ENCODE data around the gene NR6A1. TPM values are rescaled to one million over a fixed set of nuclear protein-coding genes. Genes with fewer than 3 reads are reported as not detected.
"Not testable (repeated sequence)": the region's sequence is repeated elsewhere in the genome, so short reads cannot be mapped to it uniquely, and the experiment has no call there.

The NR6A1 gene
- total RNA-seq, 1 donor from 2014 or later: 6.0 TPM

DNA sequence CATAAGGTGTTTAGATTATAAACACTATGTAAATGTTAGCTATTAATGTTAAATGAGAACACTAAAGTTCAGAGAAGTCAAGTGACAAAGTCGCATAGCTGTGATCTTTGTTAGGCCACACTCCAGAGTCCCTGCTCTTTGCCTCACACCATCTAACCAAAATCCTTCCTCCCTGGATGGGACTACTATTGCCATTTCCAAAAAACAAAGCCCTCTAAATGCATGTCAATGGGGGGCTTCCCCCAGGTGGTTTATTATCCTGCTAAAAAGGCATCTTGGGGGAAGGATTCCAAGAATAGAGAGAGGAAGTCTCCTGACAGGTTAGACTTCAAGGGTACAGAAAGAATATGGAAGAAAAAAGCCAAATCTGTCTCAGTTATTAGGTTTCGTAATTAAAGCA is 10.4 kb downstream of the NR6A1 start:
- DNase-seq (ENCODE audit: low read depth): no peak

DNA sequence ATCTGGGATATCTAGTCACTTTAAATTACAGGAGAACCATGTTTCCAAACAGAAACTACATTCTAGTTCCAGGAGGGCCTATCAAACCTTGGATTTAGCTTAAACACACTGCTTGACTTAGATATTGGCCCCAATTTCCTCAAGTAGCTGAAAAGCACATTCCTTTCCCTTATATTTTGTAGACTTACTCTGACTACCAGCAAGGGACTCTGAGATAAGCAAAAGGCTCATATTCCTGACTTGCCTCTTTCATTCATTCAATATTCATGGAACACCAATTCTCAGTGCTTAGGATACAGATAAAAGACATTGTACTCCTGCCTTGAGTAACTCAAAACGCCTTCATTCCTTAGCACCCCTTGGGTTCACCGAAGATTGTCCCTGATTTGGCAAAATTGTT is 11.8 kb downstream of the NR6A1 start:
- no peak for DNase-seq (ENCODE audit: low read depth)

DNA sequence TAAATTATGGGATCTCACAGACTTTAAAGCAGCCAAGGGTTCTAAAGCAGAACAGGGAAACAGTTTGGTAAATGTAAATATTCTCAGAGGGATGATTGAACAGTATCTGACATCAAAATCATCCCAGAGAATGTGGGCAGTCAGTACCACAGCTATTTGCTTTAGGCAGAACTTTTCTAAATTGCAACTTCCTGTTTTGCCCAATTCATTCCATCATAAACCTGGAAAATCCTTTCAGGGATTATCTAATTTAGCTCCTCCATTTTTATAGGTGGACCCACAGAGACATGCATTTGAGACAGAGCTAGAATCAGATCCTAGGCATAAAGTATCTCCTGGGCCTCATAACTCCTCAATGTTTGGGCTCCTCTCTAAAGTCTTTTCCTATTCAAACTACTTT is 12.4 kb downstream of the NR6A1 start:
- DNase-seq (ENCODE audit: low read depth): no peak

DNA sequence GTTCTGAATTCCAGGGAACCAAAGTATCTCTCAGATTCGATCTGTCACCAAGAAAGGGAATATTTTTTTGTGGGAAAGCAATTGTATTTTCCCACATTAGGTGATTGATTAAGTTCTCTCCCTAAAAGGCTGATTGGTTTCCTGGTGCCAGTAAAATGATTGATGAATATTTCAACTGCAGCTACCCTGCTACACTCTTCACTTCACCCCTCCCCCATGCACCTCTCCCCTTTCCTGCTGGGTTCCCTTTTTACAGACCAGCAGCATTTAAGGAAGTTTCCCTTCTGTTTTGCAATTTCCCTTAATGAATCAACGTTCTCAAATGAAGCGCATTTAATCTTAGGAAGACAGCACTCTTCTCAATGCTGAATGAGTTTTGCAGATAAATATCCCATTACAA is 13.1 kb downstream of the NR6A1 start:
- no peak for DNase-seq (ENCODE audit: low read depth)

DNA sequence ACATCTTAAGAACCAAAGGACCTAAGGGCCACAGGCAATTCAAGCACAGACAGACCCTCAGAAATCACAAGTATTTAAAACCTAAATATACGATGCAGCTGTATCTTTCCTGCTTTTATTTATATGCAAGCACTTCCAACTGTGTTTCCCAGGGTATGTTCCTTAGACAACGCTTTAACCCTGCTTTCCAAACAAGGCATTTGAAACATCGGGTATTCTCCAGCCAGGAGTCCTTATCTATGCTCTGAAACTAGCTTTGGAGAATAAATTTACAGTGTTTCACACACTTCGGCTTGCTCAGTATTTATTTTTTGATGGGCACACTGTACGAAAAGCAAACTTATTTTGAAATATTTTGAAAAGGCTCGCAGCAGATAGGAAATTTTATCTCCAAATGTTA is 13.5 kb downstream of the NR6A1 start:
- DNase-seq (ENCODE audit: low read depth): no peak

DNA sequence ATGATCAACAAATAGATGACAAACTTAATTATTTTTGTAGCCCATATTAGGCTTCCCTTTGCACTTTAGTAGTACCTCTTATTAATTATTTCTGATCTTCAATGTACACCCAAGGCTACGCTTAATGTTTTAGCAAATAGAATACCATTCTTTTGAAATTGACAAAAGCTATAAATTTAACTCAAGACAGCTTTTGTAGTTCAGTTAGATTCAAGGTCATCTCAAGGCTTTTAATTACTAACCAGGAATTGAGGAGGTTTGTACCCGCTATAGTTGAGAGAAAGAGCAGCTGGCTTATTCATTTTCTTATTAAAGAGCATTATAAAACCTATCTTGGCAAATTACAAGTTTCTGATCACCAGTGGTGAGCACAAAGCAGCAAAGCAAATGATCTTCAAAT is 15.1 kb downstream of the NR6A1 start:
- DNase-seq (ENCODE audit: low read depth): no peak

DNA sequence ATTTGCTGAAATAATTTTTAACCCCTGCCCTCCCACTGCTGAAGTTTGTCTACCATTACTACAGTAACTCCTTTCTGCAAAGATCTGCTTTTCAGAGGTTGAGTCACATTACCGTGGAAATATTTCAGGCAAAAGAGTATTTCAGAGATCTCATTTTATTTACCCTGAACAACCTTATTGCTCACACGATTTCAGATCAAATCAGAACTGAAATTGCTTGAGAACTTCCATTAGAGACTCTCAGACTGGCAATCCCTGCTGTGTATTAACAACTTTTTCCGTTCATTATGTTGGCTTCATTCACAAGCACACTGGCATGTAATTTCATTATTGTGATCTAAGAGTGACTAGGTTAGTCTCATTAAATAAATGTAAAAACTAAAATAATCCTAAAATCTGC is 16.1 kb downstream of the NR6A1 start:
- DNase-seq (ENCODE audit: low read depth): no peak

DNA sequence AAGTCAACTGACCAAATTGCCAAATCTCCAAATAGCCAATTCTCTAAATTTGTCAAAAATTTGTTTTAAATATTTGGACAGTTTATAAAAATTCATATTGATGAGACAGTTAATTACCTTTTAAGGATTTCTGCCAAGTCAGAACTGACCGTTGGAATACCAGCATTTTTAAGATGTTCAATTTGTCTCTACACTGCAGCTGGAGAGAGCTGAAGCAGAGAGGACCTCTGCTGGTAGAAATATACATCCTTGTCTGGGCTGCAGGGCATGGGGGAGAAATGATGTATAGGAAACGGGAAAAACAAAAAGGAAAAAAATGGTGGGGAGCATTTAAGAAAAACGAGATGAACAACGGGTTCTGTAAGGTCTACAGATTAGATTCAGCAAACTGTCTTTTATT is 16.8 kb downstream of the NR6A1 start:
- no peak for DNase-seq (ENCODE audit: low read depth)

DNA sequence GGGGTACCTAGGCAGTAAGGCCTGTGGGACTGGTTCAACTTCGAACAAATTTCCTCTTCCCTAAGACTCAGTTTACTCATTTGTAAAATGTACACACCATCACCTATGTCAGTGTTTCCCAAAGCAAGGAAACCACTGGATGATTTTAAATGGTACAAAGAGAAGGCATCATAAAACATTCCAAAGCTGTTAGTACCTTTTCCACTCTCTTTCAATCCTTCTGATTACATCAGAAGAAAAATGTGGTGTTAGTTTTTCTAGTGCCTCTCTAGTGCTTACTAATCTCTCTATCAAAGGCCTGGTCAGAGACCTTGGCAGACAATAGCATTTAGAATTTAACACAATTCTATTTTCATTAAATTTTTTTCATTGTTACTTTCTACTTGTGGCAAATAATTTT is 18.1 kb downstream of the NR6A1 start:
- DNase-seq (ENCODE audit: low read depth): peak; percentile 73

DNA sequence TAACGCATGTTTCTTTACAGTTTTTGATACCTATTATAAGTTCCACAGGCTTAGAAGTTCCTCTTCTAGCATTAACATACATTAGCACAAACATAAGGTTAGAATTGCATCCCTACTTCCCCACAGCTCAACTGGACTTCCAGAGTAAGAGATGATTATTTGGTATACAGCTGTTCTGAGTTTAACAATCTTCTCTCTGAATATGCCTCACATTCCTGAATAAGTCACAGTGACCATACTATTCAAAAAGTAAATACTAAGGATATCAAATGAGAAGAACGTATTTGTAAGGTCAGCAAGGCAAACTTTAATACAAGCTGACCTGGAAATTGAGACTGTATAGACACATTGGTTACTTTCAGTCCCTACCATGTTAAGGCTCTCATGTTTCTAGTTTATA is 21.3 kb downstream of the NR6A1 start:
- no peak for DNase-seq (ENCODE audit: low read depth)

DNA sequence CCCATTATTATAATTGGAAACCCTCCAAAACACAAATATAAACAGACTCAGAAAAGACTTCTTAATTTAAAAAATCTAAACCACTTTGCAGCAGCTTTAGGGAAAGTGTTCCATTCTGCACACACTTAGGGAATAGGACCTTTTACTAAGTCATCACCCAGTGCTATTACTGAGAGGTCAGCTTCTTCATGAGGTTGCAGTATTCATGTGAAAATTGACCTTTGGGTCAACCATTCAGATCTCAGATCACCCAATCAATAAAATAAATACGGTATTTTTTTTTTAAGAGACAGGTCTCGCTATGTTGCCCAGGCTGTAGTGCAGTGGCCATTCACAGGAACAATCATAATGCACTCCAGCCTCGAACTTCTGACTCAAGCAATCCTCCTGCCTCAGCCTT is 21.8 kb downstream of the NR6A1 start:
- DNase-seq (ENCODE audit: low read depth): no peak

DNA sequence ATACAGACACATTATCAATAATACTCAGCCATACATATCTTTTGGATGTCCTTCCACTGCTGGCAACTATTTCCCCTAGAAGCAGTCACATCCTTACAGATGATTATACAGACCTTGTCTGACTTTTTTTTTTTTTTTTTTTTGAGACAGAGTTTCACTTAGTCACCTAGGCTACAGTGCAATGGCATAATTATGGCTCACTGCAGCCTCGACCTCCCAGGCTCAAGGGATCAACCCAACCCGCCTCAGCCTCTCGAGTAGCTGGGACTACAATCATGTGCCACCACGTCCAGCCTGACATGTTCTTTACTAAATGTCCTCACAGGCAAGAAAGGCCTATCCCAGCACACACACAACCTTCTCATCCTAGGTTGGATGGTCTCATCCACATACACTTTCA is 24.0 kb downstream of the NR6A1 start:
- DNase-seq (ENCODE audit: low read depth): no peak

DNA sequence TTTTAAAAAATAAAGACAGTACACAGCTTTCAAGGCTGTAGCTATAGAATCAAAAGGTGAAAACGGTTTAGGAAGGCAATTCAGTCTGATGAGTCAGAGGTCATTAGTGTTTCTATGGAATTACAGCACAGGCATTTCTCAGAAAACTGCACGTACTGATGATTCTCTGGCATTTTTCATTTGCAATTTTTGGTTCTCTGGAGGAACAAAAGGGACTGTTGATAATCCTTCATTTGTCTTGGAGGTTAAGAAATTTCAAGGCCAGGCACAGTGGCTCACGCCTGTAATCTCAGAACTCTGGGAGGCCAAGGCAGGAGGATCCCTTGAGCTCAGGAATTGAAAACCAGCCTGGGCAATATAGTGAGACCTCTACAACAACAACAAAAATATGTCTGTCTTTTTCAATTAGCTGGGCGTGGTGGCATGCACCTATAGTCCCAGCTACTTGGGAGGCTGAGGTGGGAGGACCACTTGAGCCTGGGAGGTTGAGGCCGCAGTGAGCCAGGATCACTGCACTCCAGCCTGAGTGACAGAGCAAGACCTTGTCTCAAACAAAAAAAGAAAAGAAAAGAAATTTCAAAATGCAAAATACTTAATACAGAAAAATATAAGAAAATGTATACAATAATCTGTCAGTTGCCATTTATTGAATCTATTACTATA is 27.3 kb downstream of the NR6A1 start:
- DNase-seq (ENCODE audit: low read depth): peak; percentile 66

DNA sequence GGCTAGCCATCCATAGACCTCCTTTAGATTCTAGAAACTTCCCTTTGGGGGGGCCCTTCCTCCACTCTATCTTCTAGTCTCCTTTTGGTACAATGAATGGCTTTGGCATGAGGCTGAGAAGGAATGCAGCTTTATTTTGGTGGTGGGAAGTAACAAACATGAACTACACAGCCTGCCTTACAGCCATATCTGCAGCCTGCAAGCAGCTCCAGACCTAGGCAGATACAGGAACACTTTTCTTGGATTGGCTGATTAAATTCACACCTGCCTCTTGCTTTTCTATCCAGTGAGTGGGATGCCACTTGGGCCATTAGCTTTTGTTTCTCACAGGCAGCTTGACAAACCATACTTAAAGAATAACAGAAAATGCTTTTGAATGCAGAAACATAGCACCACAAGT is 28.2 kb downstream of the NR6A1 start:
- no peak for DNase-seq (ENCODE audit: low read depth)

DNA sequence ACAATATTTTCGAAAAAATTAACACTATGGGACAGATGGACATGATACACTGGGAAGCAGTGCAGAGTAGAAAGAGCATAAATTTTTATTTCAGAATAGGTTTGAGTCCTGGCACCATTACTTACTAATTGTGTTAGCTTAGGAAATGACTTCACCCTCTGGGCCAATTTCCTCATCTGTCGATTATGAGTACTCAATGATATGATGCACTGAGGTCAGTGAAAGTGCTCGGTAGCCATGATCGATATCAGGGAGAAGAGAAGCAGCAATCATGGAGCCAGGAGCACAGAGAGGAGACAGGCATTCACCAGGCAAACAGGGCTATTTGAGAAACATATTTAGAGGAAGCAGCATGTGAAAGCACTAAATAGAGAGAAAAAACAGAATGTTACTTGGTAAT is 29.4 kb downstream of the NR6A1 start:
- no peak for DNase-seq (ENCODE audit: low read depth)

DNA sequence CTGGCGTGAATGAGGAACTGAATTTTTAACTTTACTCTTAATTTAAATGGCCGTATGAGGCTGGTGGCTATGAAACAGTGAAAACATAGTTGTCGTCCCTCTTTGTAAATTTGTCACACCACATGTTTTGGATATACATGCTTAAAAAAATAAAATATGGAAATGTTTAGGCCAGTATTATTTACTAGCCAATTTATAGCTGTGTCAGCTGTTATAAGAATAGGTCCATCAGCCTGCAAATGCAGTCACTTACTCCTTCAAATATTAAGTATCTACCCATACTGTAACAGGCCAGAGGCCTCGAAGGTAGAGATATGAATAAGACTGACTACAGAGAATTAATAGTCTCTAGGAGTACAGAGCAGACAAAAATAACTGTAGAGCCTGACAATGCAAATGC is 30.0 kb downstream of the NR6A1 start:
- DNase-seq (ENCODE audit: low read depth): no peak

DNA sequence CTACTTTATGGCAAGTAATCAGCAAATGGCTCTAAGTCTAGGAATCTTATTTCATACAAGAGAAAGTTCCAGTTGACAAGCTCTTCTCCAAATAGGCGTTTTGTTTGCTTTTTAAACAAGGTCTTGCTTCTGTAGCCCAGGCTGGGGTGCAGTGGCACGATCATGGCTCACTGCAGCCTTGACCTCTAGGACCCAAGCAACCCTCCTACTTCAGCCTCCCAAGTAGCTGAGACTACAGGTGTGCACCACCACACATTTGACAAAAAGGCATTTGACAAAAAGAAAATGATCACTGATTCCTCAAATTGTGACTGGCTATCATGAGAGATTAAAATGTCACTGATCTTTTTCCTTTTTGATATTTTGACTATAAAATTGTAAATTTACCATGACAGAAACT is 31.8 kb downstream of the NR6A1 start:
- DNase-seq (ENCODE audit: low read depth): no peak

DNA sequence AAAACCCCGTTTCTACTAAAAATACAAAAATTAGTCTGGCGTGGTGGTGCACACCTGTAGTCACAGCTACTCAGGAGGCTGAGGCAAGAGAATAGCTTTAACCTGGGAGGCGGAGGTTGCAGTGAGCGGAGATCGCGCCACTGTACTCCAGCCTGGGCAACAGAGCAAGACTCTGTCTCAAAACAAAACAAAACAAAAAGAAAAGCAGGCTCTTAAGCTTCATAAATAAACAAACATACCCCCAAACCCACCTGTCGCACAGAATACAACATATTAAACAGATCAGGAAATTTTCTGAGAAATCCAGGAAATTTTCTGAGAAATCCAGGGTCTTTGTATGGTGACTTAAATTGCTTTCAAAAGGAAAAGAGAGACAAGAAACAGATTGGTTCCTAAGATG is 33.0 kb downstream of the NR6A1 start:
- DNase-seq (ENCODE audit: low read depth): not testable (repeated sequence)

DNA sequence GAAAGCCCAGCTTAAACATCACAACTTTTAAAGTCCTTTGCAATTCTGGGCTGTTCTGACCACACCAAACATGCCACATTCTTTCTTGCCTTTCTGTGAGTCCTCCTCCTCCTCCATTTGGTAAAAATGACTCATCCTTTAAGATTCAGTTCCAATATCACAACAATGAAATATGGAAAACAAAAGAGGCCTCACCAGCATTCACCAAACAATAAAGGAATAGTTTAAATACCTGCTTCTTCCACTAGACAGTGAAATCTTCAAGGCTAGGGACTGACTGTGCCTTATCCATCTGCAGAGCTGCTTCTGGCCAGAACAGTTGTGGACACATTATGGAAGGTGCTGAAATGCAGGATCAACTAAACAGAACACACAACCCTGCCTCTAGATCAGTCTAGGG is 36.0 kb downstream of the NR6A1 start:
- DNase-seq (ENCODE audit: low read depth): peak; percentile 88

DNA sequence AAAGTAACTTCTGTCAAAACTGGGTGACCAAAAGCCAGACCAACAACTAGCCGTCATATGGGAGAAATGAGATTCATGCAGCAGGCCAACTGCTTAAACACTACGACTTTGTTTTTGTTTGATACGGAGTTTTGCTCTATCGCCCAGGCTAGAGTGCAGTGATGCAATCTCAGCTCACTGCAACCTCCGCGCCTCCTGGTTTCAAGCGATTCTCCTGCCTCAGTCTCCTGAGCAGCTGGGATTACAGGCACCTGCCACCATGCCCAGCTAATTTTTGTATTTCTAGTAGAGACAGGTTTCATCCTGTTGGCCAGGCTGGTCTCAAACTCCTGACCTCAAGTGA is 36.4 kb downstream of the NR6A1 start:
- DNase-seq (ENCODE audit: low read depth): not testable (repeated sequence)

DNA sequence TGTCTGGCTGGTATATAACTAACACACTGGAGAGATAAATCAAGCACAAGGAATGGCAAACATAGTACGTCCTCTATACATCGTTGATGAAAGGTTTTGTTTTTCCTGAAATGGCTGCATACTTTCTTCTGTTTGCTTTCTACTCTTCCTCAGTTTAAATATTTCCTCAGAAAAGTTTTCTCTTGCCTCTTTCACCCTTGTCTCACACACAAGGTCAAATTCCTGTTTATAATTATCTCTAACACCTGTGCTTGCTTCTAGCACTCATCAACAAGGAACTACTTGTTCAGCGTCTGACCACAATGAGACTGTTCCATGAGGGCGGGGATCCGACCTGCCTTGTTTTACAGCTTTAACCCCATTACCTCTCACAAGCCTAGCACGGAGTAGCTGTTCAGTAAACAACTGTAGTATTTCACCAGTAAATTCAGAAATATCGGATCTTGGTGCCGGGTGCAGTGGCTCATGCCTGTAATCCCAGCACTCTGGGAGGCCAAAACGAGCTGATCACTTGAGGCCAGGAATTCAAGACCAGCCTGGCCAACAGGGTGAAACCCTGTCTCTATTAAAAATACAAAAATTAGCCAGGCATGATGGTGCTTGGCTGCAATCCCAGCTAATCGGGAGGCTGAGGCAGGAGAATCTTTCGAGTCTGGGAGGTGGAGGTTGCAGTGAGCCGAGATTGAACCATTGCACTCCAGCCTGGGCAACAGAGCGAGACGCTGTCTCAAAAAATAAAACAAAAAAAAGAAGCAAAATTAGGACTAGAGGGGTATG is 37.0 kb downstream of the NR6A1 start:
- peak; percentile 66 for DNase-seq (ENCODE audit: low read depth)

DNA sequence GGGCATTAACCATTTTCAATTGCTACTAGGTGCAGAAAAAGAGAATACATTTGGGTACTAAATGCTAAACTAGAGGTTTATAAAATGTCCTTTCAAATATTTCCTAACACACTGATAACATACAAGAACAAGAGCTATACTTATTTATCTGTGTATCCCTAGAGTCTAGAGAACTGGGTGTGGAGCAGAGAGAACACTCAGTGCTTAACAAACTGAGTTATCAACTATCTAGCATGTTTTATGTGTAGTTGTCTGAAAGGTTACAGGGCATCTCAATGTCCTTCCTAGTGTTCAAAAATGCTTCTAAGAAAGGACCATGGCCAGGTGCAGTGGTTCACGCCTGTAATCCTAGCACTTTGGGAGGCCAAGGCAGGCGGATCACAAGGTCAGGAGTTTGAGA is 40.3 kb downstream of the NR6A1 start:
- DNase-seq (ENCODE audit: low read depth): no peak

DNA sequence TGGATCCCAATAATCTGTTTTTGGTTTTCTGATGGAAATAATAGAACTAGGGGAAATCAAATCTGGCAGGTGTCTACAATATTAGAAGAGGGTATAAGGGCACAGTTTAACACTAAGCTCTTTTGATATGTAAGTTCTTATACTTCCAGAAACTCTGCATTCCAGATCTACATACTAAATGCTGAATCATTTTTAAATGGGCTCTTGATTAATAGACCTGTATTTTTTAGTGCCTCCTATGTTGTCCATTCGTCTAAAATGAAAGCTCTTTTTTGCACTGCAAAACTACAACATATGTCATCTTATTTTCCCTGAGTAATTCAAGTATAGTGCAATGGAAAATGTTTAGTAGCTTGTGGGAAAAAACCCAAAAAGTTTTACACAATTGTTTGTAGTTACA is 44.2 kb downstream of the NR6A1 start:
- no peak for DNase-seq (ENCODE audit: low read depth)

DNA sequence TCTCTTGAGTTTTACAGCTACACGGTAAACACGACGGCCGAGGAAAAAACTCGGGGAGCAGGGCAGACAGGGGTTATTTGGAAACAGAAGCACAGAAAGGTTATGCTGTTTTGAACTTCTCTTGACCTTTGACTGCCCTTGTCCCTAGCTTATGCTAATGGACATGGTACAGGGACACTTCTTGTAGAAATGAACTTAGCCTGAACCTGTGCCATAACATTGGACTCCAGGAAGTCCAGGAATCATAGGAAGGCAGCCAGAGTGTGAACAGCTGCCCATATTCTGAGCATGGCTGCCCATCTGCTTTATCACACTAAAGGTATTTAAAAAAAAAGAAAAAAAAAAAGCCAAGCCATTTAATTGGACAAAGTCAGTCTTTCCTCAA is 46.1 kb downstream of the NR6A1 start:
- DNase-seq (ENCODE audit: low read depth): no peak
